Right forelimb (tissue), 1 donor: ENCODE results near the gene ETV6.

Experiments
- DNase-seq: peaks from one replicate; pipeline ENCODE4 v3.0.0-alpha.2; 2018

The ETV6 gene

GRCh38 chr12:11786638-11787365, 137.3 kb downstream of the ETV6 start:
- no peak for DNase-seq

GRCh38 chr12:11787437-11787836, 138.0 kb downstream of the ETV6 start:
- DNase-seq: no peak

- DNase-seq: no peak
These were observed 138.7 kb downstream of the ETV6 start for GRCh38 chr12:11787933-11788849.

GRCh38 chr12:11793921-11794710, 144.6 kb downstream of the ETV6 start:
- DNase-seq: no peak

GRCh38 chr12:11794751-11795150, 145.3 kb downstream of the ETV6 start:
- no peak for DNase-seq

GRCh38 chr12:11795192-11795912, 145.9 kb downstream of the ETV6 start:
- no peak for DNase-seq

- DNase-seq: no peak
These were observed 146.5 kb downstream of the ETV6 start for GRCh38 chr12:11795913-11796459.

- DNase-seq: no peak
These were observed 147.9 kb downstream of the ETV6 start for GRCh38 chr12:11797317-11797913.

- no peak for DNase-seq
These were observed 148.7 kb downstream of the ETV6 start for GRCh38 chr12:11798006-11798708.

GRCh38 chr12:11798856-11799501, 149.5 kb downstream of the ETV6 start:
- DNase-seq: no peak

GRCh38 chr12:11799502-11799873, 150.0 kb downstream of the ETV6 start:
- no peak for DNase-seq

GRCh38 chr12:11801643-11802042, 152.2 kb downstream of the ETV6 start:
- DNase-seq: no peak

- no peak for DNase-seq
These were observed 154.7 kb downstream of the ETV6 start for GRCh38 chr12:11804130-11804529.

- DNase-seq: no peak
These were observed 155.6 kb downstream of the ETV6 start for GRCh38 chr12:11805043-11805442.

GRCh38 chr12:11805680-11806079, 156.2 kb downstream of the ETV6 start:
- DNase-seq: no peak

GRCh38 chr12:11807458-11807857, 158.0 kb downstream of the ETV6 start:
- DNase-seq: no peak

GRCh38 chr12:11808931-11809330, 159.5 kb downstream of the ETV6 start:
- DNase-seq: no peak

- DNase-seq: no peak
These were observed 160.7 kb downstream of the ETV6 start for GRCh38 chr12:11810206-11810545.

GRCh38 chr12:11811008-11811407, 161.5 kb downstream of the ETV6 start:
- no peak for DNase-seq

- no peak for DNase-seq
These were observed 162.7 kb downstream of the ETV6 start for GRCh38 chr12:11812241-11812585.
